K562 (cell line): Measurements from ENCODE around the gene COBLL1. TPM values are rescaled to one million over a fixed set of nuclear protein-coding genes. Genes with fewer than 3 reads are reported as not detected.

Source experiments
- ETS2 ChIP-seq: IDR thresholded peaks from 2 replicates; pipeline ENCODE4 v1.6.1; 2016; ENCODE audit warnings: borderline replicate concordance, missing genetic modification characterization, mild to moderate bottlenecking, moderate library complexity, missing compliant biosample characterization; ENCODE audit not compliant: poor library complexity, severe bottlenecking
- FUS ChIP-seq: fragments of 200-400 bp; formaldehyde crosslinking; optimal IDR thresholded peaks from 2 replicates; pipeline ENCODE3; 2017; ENCODE audit warnings: low read depth, low read length
- HDAC1 ChIP-seq, 2 experiments: fragments of 450-650 bp; IDR thresholded peaks; 2 replicates each; pipeline ENCODE4 v1.6.1; 2016 to 2017; ENCODE audit warnings: inconsistent platforms in 1 of 2, mild to moderate bottlenecking in 1 of 2, moderate library complexity in 1 of 2
- KDM2B ChIP-seq: fragments of 250-450 bp; sonication (Bioruptor Pico); IDR thresholded peaks from 2 replicates; pipeline ENCODE4 v1.8.0; 2021; ENCODE audit warnings: mild to moderate bottlenecking, moderate library complexity
- MCM7 ChIP-seq, 2 experiments: fragments of 450-650 bp; IDR thresholded peaks; 2 replicates each; pipeline ENCODE4 v1.6.1; 2016 to 2018
- MTA1 ChIP-seq: fragments of 450-650 bp; IDR thresholded peaks from 2 replicates; pipeline ENCODE4 v1.6.1; 2017; ENCODE audit warnings: borderline replicate concordance
- NFE2 ChIP-seq: IDR thresholded peaks from 2 replicates; pipeline ENCODE4 v1.6.1; 2014; ENCODE audit warnings: antibody characterized with exemption, low read depth
- THRB ChIP-seq: fragments of 450-650 bp; formaldehyde crosslinking; conservative IDR thresholded peaks from 2 replicates; pipeline ENCODE4 v1.4.0; 2022; ENCODE audit warnings: mild to moderate bottlenecking, missing genetic modification characterization
- ZBTB43 ChIP-seq: sonication (generic); formaldehyde crosslinking; IDR thresholded peaks from 2 replicates; pipeline ENCODE4 v1.8.0; 2023; ENCODE audit warnings: mild to moderate bottlenecking, missing genetic modification reagents
- ZNF408 ChIP-seq: fragments of 250-450 bp; sonication (Bioruptor Pico); IDR thresholded peaks from 2 replicates; pipeline ENCODE4 v1.4.0; 2020; ENCODE audit warnings: low read depth, mild to moderate bottlenecking, moderate library complexity
- ZNF445 ChIP-seq: fragments of 250-450 bp; sonication (Bioruptor Pico); IDR thresholded peaks from 2 replicates; pipeline ENCODE4 v1.4.0; 2020; ENCODE audit warnings: low read depth, mild to moderate bottlenecking, moderate library complexity
- polyA plus RNA-seq, 8 experiments: library from polyadenylated mRNA; depleted of rRNA in 4 of 8; stranded (reverse) in 5 of 8; unstranded in 3 of 8; fragments of >200 nt; fragmentation: Nextera tagmentation in 2 of 8; fragmentation: Illumina TruSeq in 1 of 8; extraction: Ambion mirVana in 2 of 8; extraction: Trizol in 1 of 8; gene quantifications; 2 replicates each; pipeline versions ENCODE4 v1.2.1 to v1.2.3, GENCODE V29; 2011 to 2014; ENCODE audit warnings: inconsistent platforms in 1 of 8, missing spikeins in 1 of 8
- total RNA-seq, 7 experiments: library from RNA; depleted of rRNA in 6 of 7; stranded (reverse); fragments of >200 nt in 6 of 7; fragmentation: Illumina TruSeq in 2 of 7; extraction: Trizol in 2 of 7; gene quantifications; 2 replicates each; pipeline versions ENCODE4 v1.2.1 to v1.2.3, GENCODE V29; 2011 to 2021; ENCODE audit warnings: low replicate concordance in 1 of 7

COBLL1 gene
- total and polyA plus RNA-seq, 9 of the 15 experiments (the other 6 are each of a cell fraction or from before 2014, with no cell fraction given), result 0.07 to 1.6 (median 0.71) TPM

DNA sequence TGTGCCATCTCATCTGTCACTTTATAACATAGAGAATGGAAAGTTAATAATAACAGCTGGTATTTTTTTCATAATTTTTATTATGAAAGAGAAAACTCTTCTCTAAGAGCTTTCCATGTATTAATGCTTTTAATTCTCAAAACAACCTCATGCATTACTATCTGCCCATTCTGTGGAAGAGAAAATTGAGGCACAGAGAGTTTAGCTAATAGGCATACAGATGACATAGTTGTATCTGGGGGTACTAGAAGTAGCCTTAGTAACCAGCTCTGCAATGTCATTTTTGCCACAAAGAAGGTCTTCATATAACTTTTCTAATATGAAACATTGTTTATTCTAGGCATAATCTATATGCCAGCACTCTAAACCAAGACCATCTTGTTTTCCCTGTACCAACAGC, 36.3 kb upstream of the COBLL1 start (continued):
- TF ChIP-seq THRB (CRISPR knock-in tag) (no peak), MTA1 (no peak), ZBTB43 (CRISPR knock-in tag) (no peak), FUS (no peak), ZNF445 (CRISPR knock-in tag) (no peak), HDAC1 (IDR thresholded peaks at IDR 0.05) (no peak), ETS2 (no peak), KDM2B (no peak), MCM7 (IDR thresholded peaks at IDR 0.05) (no peak), NFE2 (no peak), ZNF408 (CRISPR knock-in tag) (no peak)
